GM19043 (cell line): ENCODE data around the gene CX3CR1.
"Not testable (repeated sequence)": the region's sequence is repeated elsewhere in the genome, so short reads cannot be mapped to it uniquely, and the experiment has no call there.

ENCODE experiments used
- ATAC-seq: cut with Tn5 transposase; IDR thresholded peaks from one replicate; pipeline ENCODE4 v1.9.1; 2021; ENCODE audit warnings: low read depth; ENCODE audit not compliant: unreplicated experiment

The CX3CR1 gene

GRCh38 chr3:39279745-39280517, at the start of gene CX3CR1:
CX3CR1 (minus strand) TSS chr3:39280036; CDS start chr3:39266509, 13,527 bp downstream.
- ATAC-seq, result no peak

GRCh38 chr3:39329493-39329892, 49.7 kb upstream of the CX3CR1 start, which contains the start of gene CCR8:
CCR8 (plus strand) TSS chr3:39329709; CDS start chr3:39332332, 2,623 bp downstream.
- ATAC-seq, result no peak

GRCh38 chr3:39327746-39328349, 48.0 kb upstream of the CX3CR1 start:
- ATAC-seq, result no peak

GRCh38 chr3:39327053-39327745, 47.4 kb upstream of the CX3CR1 start:
- no peak for ATAC-seq

GRCh38 chr3:39325236-39325635, 45.4 kb upstream of the CX3CR1 start:
- ATAC-seq, result no peak

GRCh38 chr3:39323494-39323893, 43.7 kb upstream of the CX3CR1 start:
- ATAC-seq, result no peak

- no peak for ATAC-seq
Measured at GRCh38 chr3:39322936-39323335, 43.1 kb upstream of the CX3CR1 start.

GRCh38 chr3:39322209-39322715, 42.4 kb upstream of the CX3CR1 start:
- ATAC-seq, result not testable (repeated sequence)

GRCh38 chr3:39321574-39321983, 41.7 kb upstream of the CX3CR1 start:
- ATAC-seq, result not testable (repeated sequence)

GRCh38 chr3:39319249-39319648, 39.4 kb upstream of the CX3CR1 start:
- no peak for ATAC-seq

GRCh38 chr3:39318301-39318700, 38.5 kb upstream of the CX3CR1 start:
- no peak for ATAC-seq

GRCh38 chr3:39317571-39318169, 37.8 kb upstream of the CX3CR1 start:
- ATAC-seq, result no peak

GRCh38 chr3:39315420-39315819, 35.6 kb upstream of the CX3CR1 start:
- ATAC-seq, result no peak

GRCh38 chr3:39313289-39313688, 33.5 kb upstream of the CX3CR1 start:
- no peak for ATAC-seq

GRCh38 chr3:39302178-39302577, 22.3 kb upstream of the CX3CR1 start:
- ATAC-seq, result no peak

GRCh38 chr3:39299279-39299678, 19.4 kb upstream of the CX3CR1 start:
- ATAC-seq, result no peak

GRCh38 chr3:39296197-39297077, 16.6 kb upstream of the CX3CR1 start:
- no peak for ATAC-seq

GRCh38 chr3:39295184-39295775, 15.4 kb upstream of the CX3CR1 start:
- peak; percentile 80 for ATAC-seq

GRCh38 chr3:39294446-39295183, 14.8 kb upstream of the CX3CR1 start:
- no peak for ATAC-seq
